Adrenal gland (tissue), 5 donors: ENCODE results near the gene HMGCS2.

Source experiments
- POLR2A ChIP-seq, 2 donors: fragments of 450-650 bp; IDR thresholded peaks; one replicate each; pipeline ENCODE4 v1.6.1; 2017; ENCODE audit warnings: antibody characterized with exemption in 2 of 2, mild to moderate bottlenecking in 2 of 2, moderate library complexity in 1 of 2
- TF ChIP-seq, protein P1 (sequence below), 6 experiments: fragments of 450-650 bp in 4 of 6; fragments of 200-600 bp in 2 of 6; sonication (generic) in 1 of 6; IDR thresholded peaks; 1 replicate in 5 of 6; 2 replicates in 1 of 6; pipeline versions ENCODE4 v1.5.1 to v1.8.0; 2016 to 2021; ENCODE audit warnings: antibody characterized with exemption in 6 of 6, mild to moderate bottlenecking in 2 of 6, moderate library complexity in 1 of 6
- donor health status: DM: no; HTN: no; CAD: no.

DNA sequence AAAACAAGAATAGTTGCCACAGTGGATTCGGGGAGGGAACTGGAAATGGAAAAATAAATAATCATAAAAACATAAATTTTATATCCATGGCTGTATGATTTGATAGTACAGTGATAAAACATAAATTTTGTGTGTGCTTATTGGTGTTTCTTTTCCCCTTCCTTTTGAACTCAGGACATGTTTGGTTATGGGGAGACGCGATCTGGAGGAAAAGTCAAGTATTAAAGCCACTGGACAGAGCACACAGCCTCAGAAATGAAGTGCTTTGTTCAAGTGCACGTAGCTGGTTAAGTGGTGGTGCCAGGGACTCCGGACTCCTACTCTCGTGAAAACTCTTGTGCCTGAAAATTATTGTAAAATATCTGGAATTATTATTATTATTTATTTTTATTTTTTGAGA is 9.7 kb upstream of the HMGCS2 start:
- TF ChIP-seq, protein P1, sequence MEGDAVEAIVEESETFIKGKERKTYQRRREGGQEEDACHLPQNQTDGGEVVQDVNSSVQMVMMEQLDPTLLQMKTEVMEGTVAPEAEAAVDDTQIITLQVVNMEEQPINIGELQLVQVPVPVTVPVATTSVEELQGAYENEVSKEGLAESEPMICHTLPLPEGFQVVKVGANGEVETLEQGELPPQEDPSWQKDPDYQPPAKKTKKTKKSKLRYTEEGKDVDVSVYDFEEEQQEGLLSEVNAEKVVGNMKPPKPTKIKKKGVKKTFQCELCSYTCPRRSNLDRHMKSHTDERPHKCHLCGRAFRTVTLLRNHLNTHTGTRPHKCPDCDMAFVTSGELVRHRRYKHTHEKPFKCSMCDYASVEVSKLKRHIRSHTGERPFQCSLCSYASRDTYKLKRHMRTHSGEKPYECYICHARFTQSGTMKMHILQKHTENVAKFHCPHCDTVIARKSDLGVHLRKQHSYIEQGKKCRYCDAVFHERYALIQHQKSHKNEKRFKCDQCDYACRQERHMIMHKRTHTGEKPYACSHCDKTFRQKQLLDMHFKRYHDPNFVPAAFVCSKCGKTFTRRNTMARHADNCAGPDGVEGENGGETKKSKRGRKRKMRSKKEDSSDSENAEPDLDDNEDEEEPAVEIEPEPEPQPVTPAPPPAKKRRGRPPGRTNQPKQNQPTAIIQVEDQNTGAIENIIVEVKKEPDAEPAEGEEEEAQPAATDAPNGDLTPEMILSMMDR (IDR thresholded peaks at IDR 0.05), result no peak
- no peak for TF ChIP-seq POLR2A (IDR thresholded peaks at IDR 0.05)
